HepG2 (cell line): ENCODE results near the gene SRC. TPM values are rescaled to one million over a fixed set of nuclear protein-coding genes. Genes with fewer than 3 reads are reported as not detected.
A peak's percentile ranks its signal among the peaks of the same experiment; 100 is the strongest.

Experiments used
- AKAP8 ChIP-seq: sonication (generic); formaldehyde crosslinking; IDR thresholded peaks from 2 replicates; pipeline ENCODE4 v1.5.1; 2020; ENCODE audit warnings: mild to moderate bottlenecking, missing genetic modification reagents
- BRCA1 ChIP-seq: sonication (generic); formaldehyde crosslinking; IDR thresholded peaks from 2 replicates; pipeline ENCODE4 v1.4.0; 2020; ENCODE audit warnings: missing genetic modification reagents
- CEBPZ ChIP-seq: IDR thresholded peaks from 2 replicates; pipeline ENCODE4 v1.6.1; 2012; ENCODE audit warnings: low read length, improper control_type of control experiment
- DR1 ChIP-seq: sonication (generic); formaldehyde crosslinking; IDR thresholded peaks from 2 replicates; pipeline ENCODE4 v1.8.0; 2021; ENCODE audit warnings: mild to moderate bottlenecking, missing genetic modification reagents, inconsistent platforms
- GPN1 ChIP-seq: sonication (generic); formaldehyde crosslinking; IDR thresholded peaks from 2 replicates; pipeline ENCODE4 v1.5.1; 2020; ENCODE audit warnings: missing genetic modification reagents, borderline replicate concordance
- HMGXB3 ChIP-seq: sonication (generic); formaldehyde crosslinking; IDR thresholded peaks from 2 replicates; pipeline ENCODE4 v1.4.0; 2020; ENCODE audit warnings: missing genetic modification reagents, borderline replicate concordance
- MAX ChIP-seq: IDR thresholded peaks from 2 replicates; pipeline ENCODE4 v1.6.1; 2012; ENCODE audit warnings: inconsistent platforms
- PAX8 ChIP-seq: sonication (generic); formaldehyde crosslinking; IDR thresholded peaks from 2 replicates; pipeline ENCODE4 v1.8.0; 2022; ENCODE audit warnings: mild to moderate bottlenecking, missing genetic modification reagents, borderline replicate concordance
- PRDM4 ChIP-seq: sonication (generic); formaldehyde crosslinking; IDR thresholded peaks from 2 replicates; pipeline ENCODE4 v1.9.0; 2021; ENCODE audit warnings: missing genetic modification reagents, borderline replicate concordance
- RAD21 ChIP-seq: fragments of 450-650 bp; formaldehyde crosslinking; IDR thresholded peaks from 2 replicates; pipeline ENCODE4 v1.5.0; 2020; ENCODE audit warnings: mild to moderate bottlenecking
- SMARCE1 ChIP-seq: fragments of 450-650 bp; IDR thresholded peaks from 2 replicates; pipeline ENCODE4 v1.6.1; 2017; ENCODE audit warnings: borderline replicate concordance
- YEATS4 ChIP-seq: sonication (generic); formaldehyde crosslinking; IDR thresholded peaks from 2 replicates; pipeline ENCODE4 v1.4.0; 2020; ENCODE audit warnings: missing genetic modification reagents, borderline replicate concordance
- ZNF317 ChIP-seq: sonication (generic); formaldehyde crosslinking; IDR thresholded peaks from 2 replicates; pipeline ENCODE4 v1.5.0; 2020; ENCODE audit warnings: mild to moderate bottlenecking, missing genetic modification reagents
- ZNF431 ChIP-seq: sonication (generic); formaldehyde crosslinking; IDR thresholded peaks from 2 replicates; pipeline ENCODE4 v1.9.0; 2022; ENCODE audit warnings: missing genetic modification reagents, low read depth, mild to moderate bottlenecking, borderline replicate concordance
- ZNF737 ChIP-seq: sonication (generic); formaldehyde crosslinking; IDR thresholded peaks from 2 replicates; pipeline ENCODE4 v1.5.0; 2020; ENCODE audit warnings: missing genetic modification reagents, mild to moderate bottlenecking, borderline replicate concordance
- ZNF768 ChIP-seq: sonication (generic); formaldehyde crosslinking; IDR thresholded peaks from 2 replicates; pipeline ENCODE4 v1.4.0; 2020; ENCODE audit warnings: missing genetic modification reagents
- ZNF776 ChIP-seq: sonication (generic); formaldehyde crosslinking; IDR thresholded peaks from 2 replicates; pipeline ENCODE4 v1.4.0; 2020; ENCODE audit warnings: mild to moderate bottlenecking, missing genetic modification reagents
- ZNF781 ChIP-seq: sonication (generic); formaldehyde crosslinking; IDR thresholded peaks from 2 replicates; pipeline ENCODE4 v1.5.1; 2020; ENCODE audit warnings: borderline replicate concordance, mild to moderate bottlenecking, missing genetic modification reagents; ENCODE audit errors: not compliant biosample characterization
- polyA plus RNA-seq, 8 experiments: library from polyadenylated mRNA; depleted of rRNA in 3 of 8; stranded (reverse) in 7 of 8; unstranded in 1 of 8; fragments of >200 nt; fragmentation: Illumina TruSeq in 4 of 8; extraction: Trizol in 4 of 8; gene quantifications; 2 replicates each; pipeline versions ENCODE4 v1.2.1 to v1.2.3, GENCODE V29; 2011 to 2016; ENCODE audit warnings: low read depth in 4 of 8, missing spikeins in 1 of 8, mixed read lengths in 1 of 8; ENCODE audit not compliant: insufficient read depth in 1 of 8
- total RNA-seq, 5 experiments: library from RNA; depleted of rRNA; stranded (reverse); fragments of >200 nt; fragmentation: Illumina TruSeq; extraction: Trizol; gene quantifications; 2 replicates each; pipeline ENCODE4 v1.2.3, GENCODE V29; 2016; ENCODE audit warnings: low read depth in 1 of 5

The SRC gene
- total and polyA plus RNA-seq, 2 of the 13 experiments (the other 11 are each of a cell fraction or from before 2014, with no cell fraction given): 54.7 to 192 TPM

GRCh38 chr20:37344506-37345338, 1.2 kb upstream of the SRC start (continued):
- TF ChIP-seq RAD21 (CRISPR knock-in tag): peak; percentile 34; the same call in 1 of the 2 replicates
- peak; percentile 49 for TF ChIP-seq HMGXB3 (CRISPR knock-in tag)
- peak; percentile 47; the same call in 1 of the 2 replicates for TF ChIP-seq YEATS4 (CRISPR knock-in tag)
- TF ChIP-seq GPN1 (CRISPR knock-in tag): 0 out of 2 replicates have a peak, but pooled peaks have one; percentile 46
- no peak; the same call in 1 of the 2 replicates for TF ChIP-seq DR1 (CRISPR knock-in tag)
- peak; percentile 96; the same call in 1 of the 2 replicates for TF ChIP-seq PAX8
- TF ChIP-seq SMARCE1: no peak
- TF ChIP-seq ZNF737 (CRISPR knock-in tag): no peak
- TF ChIP-seq ZNF776: peak; percentile 84
- peak; percentile 84 for TF ChIP-seq ZNF781
- peak; percentile 4 for TF ChIP-seq AKAP8 (CRISPR knock-in tag)
- peak; percentile 61; the same call in 1 of the 2 replicates for TF ChIP-seq ZNF768 (CRISPR knock-in tag)
- no peak; the same call in 1 of the 2 replicates for TF ChIP-seq ZNF431
- TF ChIP-seq BRCA1 (CRISPR knock-in tag): no peak
- no peak for TF ChIP-seq CEBPZ
- TF ChIP-seq ZNF317: peak; percentile 89
- TF ChIP-seq MAX: peak; percentile 20; the same call in 1 of the 2 replicates
- TF ChIP-seq PRDM4 (CRISPR knock-in tag): no peak
